ENCODE data around the gene TSHZ3.

- TF ChIP-seq CTCF (IDR thresholded peaks at IDR 0.05; ENCODE audit: low read depth, low read length) (no peak), EZH2phosphoT487 (IDR thresholded peaks at IDR 0.05; ENCODE audit: low read depth) (no peak)
These were observed 13.5 kb downstream of the TSHZ3 start for GRCh38 chr19:31335716-31336115.

Data from OCI-LY3 (cell line).